ENCODE results near the gene GNG12. TPM values are rescaled to one million over a fixed set of nuclear protein-coding genes. Genes with fewer than 3 reads are reported as not detected.

GNG12 gene
- polyA plus RNA-seq, 1 donor (not counting 4 experiments of a cell fraction or from before 2014, with no cell fraction given), result 208 TPM

GRCh38 chr1:67850611-67851075 lies 17.4 kb upstream of the GNG12 start:
- Histone ChIP-seq H3K4me1 (ENCODE audit: control insufficient read depth, extremely low read depth, insufficient read depth, low read length) (peaks cover 36% of the 10 kb centered on the region), H2AFZ (ENCODE audit: control insufficient read depth, low read length) (no peak overlapping the region), H3K9ac (ENCODE audit: control insufficient read depth, extremely low read depth, insufficient read depth, low read length) (no peak overlapping the region), H3K27ac (ENCODE audit: control insufficient read depth, insufficient read depth, low read length) (peak overlapping the region; percentile 60), H3K79me2 (ENCODE audit: control insufficient read depth, insufficient read depth, low read length) (no peaks in the 10 kb centered on the region), H3K9me3 (ENCODE audit: control insufficient read depth, low read depth, low read length) (no peaks in the 10 kb centered on the region), H3K4me3 (ENCODE audit: control insufficient read depth in 2 of 3, extremely low read depth in 1 of 3, insufficient read depth in 2 of 3, low read depth in 1 of 3, low read length in 3 of 3) (no peak overlapping the region), H4K20me1 (ENCODE audit: control insufficient read depth, extremely low read depth, insufficient read depth, low read length) (no peaks in the 10 kb centered on the region), H3K9me1 (ENCODE audit: control insufficient read depth, extremely low read depth, insufficient read depth, low read length) (no peaks in the 10 kb centered on the region), H3K36me3 (ENCODE audit: control insufficient read depth in 2 of 2, extremely low read depth in 1 of 2, insufficient read depth in 2 of 2, low read length in 2 of 2) (no peaks in the 10 kb centered on the region), H3K27me3 (ENCODE audit: control insufficient read depth, extremely low read depth, insufficient read depth, low read length) (no peaks in the 10 kb centered on the region), H3K4me2 (ENCODE audit: control insufficient read depth, extremely low read depth, insufficient read depth, low read depth, low read length) (peak overlapping the region; percentile 41)
- TF ChIP-seq EZH2 (IDR thresholded peaks at IDR 0.05; ENCODE audit: low read length), result no peak
- TF ChIP-seq CTCF (optimal IDR thresholded peaks at IDR 0.05 in 1 of 3, IDR thresholded peaks at IDR 0.05 in 1 of 3, conservative IDR thresholded peaks at IDR 0.05 in 1 of 3; ENCODE audit: extremely low read depth in 1 of 3, insufficient read depth in 2 of 3, low read length in 3 of 3), result no peak
- DNase-seq (ENCODE audit: low read depth, low spot score), result no peak
- FAIRE-seq, result peak; percentile 98
- dilution Hi-C loops (cut with MboI; ENCODE audit: extremely low pct_ligation_motif_present, low sequenced_read_pairs), result no loop called here

GRCh38 chr1:67850151-67850551 lies 16.9 kb upstream of the GNG12 start:
- Histone ChIP-seq H3K4me1 (ENCODE audit: control insufficient read depth, extremely low read depth, insufficient read depth, low read length) (peaks cover 36% of the 10 kb centered on the region), H3K36me3 (ENCODE audit: control insufficient read depth in 2 of 2, extremely low read depth in 1 of 2, insufficient read depth in 2 of 2, low read length in 2 of 2) (no peaks in the 10 kb centered on the region), H3K9me1 (ENCODE audit: control insufficient read depth, extremely low read depth, insufficient read depth, low read length) (no peaks in the 10 kb centered on the region), H3K4me3 (ENCODE audit: control insufficient read depth in 2 of 3, extremely low read depth in 1 of 3, insufficient read depth in 2 of 3, low read depth in 1 of 3, low read length in 3 of 3) (no peak overlapping the region), H3K27ac (ENCODE audit: control insufficient read depth, insufficient read depth, low read length) (peak overlapping the region; percentile 60), H3K27me3 (ENCODE audit: control insufficient read depth, extremely low read depth, insufficient read depth, low read length) (no peaks in the 10 kb centered on the region), H3K9me3 (ENCODE audit: control insufficient read depth, low read depth, low read length) (no peaks in the 10 kb centered on the region), H2AFZ (ENCODE audit: control insufficient read depth, low read length) (no peak overlapping the region), H3K4me2 (ENCODE audit: control insufficient read depth, extremely low read depth, insufficient read depth, low read depth, low read length) (peak overlapping the region; percentile 41), H3K9ac (ENCODE audit: control insufficient read depth, extremely low read depth, insufficient read depth, low read length) (no peak overlapping the region), H3K79me2 (ENCODE audit: control insufficient read depth, insufficient read depth, low read length) (no peaks in the 10 kb centered on the region), H4K20me1 (ENCODE audit: control insufficient read depth, extremely low read depth, insufficient read depth, low read length) (no peaks in the 10 kb centered on the region)
- dilution Hi-C loops (cut with MboI; ENCODE audit: extremely low pct_ligation_motif_present, low sequenced_read_pairs), result no loop called here
- no peak for FAIRE-seq
- no peak for DNase-seq (ENCODE audit: low read depth, low spot score)
- TF ChIP-seq EZH2 (IDR thresholded peaks at IDR 0.05; ENCODE audit: low read length), result no peak
- peak; percentile 10 to 44 (median 37) for TF ChIP-seq CTCF (optimal IDR thresholded peaks at IDR 0.05 in 1 of 3, IDR thresholded peaks at IDR 0.05 in 1 of 3, conservative IDR thresholded peaks at IDR 0.05 in 1 of 3; ENCODE audit: extremely low read depth in 1 of 3, insufficient read depth in 2 of 3, low read length in 3 of 3)

Measured in keratinocyte (primary cell).